IgD-negative memory B cell (primary cell): Measurements from ENCODE around the gene SRA1. TPM values are rescaled to one million over a fixed set of nuclear protein-coding genes. Genes with fewer than 3 reads are reported as not detected.
"Not testable (repeated sequence)": the region's sequence is repeated elsewhere in the genome, so short reads cannot be mapped to it uniquely, and the experiment has no call there.

Source experiments
- H3K27ac Mint-ChIP-seq, 3 donors: one replicate each; pipeline ENCODE4 v1.8.0; 2020 to 2022; ENCODE audit warnings: mild to moderate bottlenecking in 3 of 3, mixed read lengths in 3 of 3, moderate library complexity in 1 of 3
- H3K27me3 Mint-ChIP-seq: one replicate; pipeline ENCODE4 v1.8.0; 2021; ENCODE audit warnings: mixed read lengths
- H3K36me3 Mint-ChIP-seq: one replicate; pipeline ENCODE4 v1.8.0; 2020; ENCODE audit warnings: mild to moderate bottlenecking, mixed read lengths
- H3K4me1 Mint-ChIP-seq, 3 donors: one replicate each; pipeline ENCODE4 v1.8.0; 2020 to 2022; ENCODE audit warnings: mixed read lengths in 3 of 3, mild to moderate bottlenecking in 1 of 3
- H3K4me3 Mint-ChIP-seq, 4 donors: one replicate each; pipeline ENCODE4 v1.8.0; 2020 to 2022; ENCODE audit warnings: mild to moderate bottlenecking in 4 of 4, mixed read lengths in 4 of 4, moderate library complexity in 3 of 4
- H3K9me3 Mint-ChIP-seq, 3 donors: one replicate each; pipeline ENCODE4 v1.8.0; 2020 to 2021; ENCODE audit warnings: mixed read lengths in 3 of 3, mild to moderate bottlenecking in 1 of 3
- polyA plus RNA-seq: library from polyadenylated mRNA; unstranded; fragments of 300-500 nt; fragmentation: Illumina TruSeq; gene quantifications from one replicate; pipeline ENCODE4 v1.2.3, GENCODE V29; 2021

Gene SRA1
- polyA plus RNA-seq: 31.8 TPM

GRCh38 chr5:140557136-140557805, at the start of gene SRA1:
SRA1 (minus strand) TSS chr5:140557473; CDS start chr5:140557452, 21 bp downstream.
- H3K27ac Mint-ChIP-seq: peak within 1 kb of the TSS; percentile 93 to 98 (median 93)
- no peaks in the 10 kb centered on the region for H3K9me3 Mint-ChIP-seq
- H3K36me3 Mint-ChIP-seq: peaks cover 2% of the 10 kb centered on the region
- peaks cover 38 to 42% (median 38%) of the 10 kb centered on the region in 3 donors for H3K4me1 Mint-ChIP-seq
- peak within 1 kb of the TSS; percentile 92 to 98 (median 96) for H3K4me3 Mint-ChIP-seq
- H3K27me3 Mint-ChIP-seq: no peaks in the 10 kb centered on the region

GRCh38 chr5:140607031-140607430, 49.8 kb upstream of the SRA1 start:
- Mint-ChIP-seq H3K27me3 (no peaks in the 10 kb centered on the region), H3K27ac (no peak overlapping the region), H3K4me3 (no peak overlapping the region), H3K4me1 (peaks cover 6 to 9% (median 8%) of the 10 kb centered on the region in 3 donors), H3K36me3 (peaks cover 2% of the 10 kb centered on the region), H3K9me3 (peaks cover 0 to 1% (median 0%) of the 10 kb centered on the region in 3 donors)

GRCh38 chr5:140605879-140606278, 48.6 kb upstream of the SRA1 start:
- Mint-ChIP-seq H3K36me3 (peaks cover 2% of the 10 kb centered on the region), H3K4me3 (no peak overlapping the region), H3K9me3 (peaks cover 0 to 3% (median 0%) of the 10 kb centered on the region in 3 donors), H3K27ac (no peak overlapping the region), H3K4me1 (no peaks in the 10 kb centered on the region), H3K27me3 (no peaks in the 10 kb centered on the region)

- Mint-ChIP-seq H3K9me3 (peaks cover 0 to 3% (median 0%) of the 10 kb centered on the region in 3 donors), H3K4me1 (no peaks in the 10 kb centered on the region), H3K27ac (no peak overlapping the region), H3K36me3 (peaks cover 2% of the 10 kb centered on the region), H3K27me3 (no peaks in the 10 kb centered on the region), H3K4me3 (no peak overlapping the region)
Observed at GRCh38 chr5:140603734-140604133, 46.5 kb upstream of the SRA1 start.

GRCh38 chr5:140603446-140603698, 46.1 kb upstream of the SRA1 start:
- H3K27ac Mint-ChIP-seq, H3K4me3 Mint-ChIP-seq, H3K4me1 Mint-ChIP-seq, H3K27me3 Mint-ChIP-seq, H3K9me3 Mint-ChIP-seq, H3K36me3 Mint-ChIP-seq: not testable (repeated sequence)

- peaks cover 2% of the 10 kb centered on the region for H3K36me3 Mint-ChIP-seq
- H3K27me3 Mint-ChIP-seq: no peaks in the 10 kb centered on the region
- H3K4me1 Mint-ChIP-seq: no peaks in the 10 kb centered on the region
- H3K27ac Mint-ChIP-seq: no peak overlapping the region
- peak overlapping the region in 1 of 4 donors; percentile 0 for H3K4me3 Mint-ChIP-seq
- H3K9me3 Mint-ChIP-seq: peaks cover 0 to 3% (median 0%) of the 10 kb centered on the region in 3 donors
Observed at GRCh38 chr5:140602147-140602546, 44.9 kb upstream of the SRA1 start.

GRCh38 chr5:140600096-140600495, 42.8 kb upstream of the SRA1 start:
- Mint-ChIP-seq H3K4me3 (no peak overlapping the region), H3K9me3 (peaks cover 0 to 3% (median 0%) of the 10 kb centered on the region in 3 donors), H3K4me1 (no peaks in the 10 kb centered on the region), H3K27me3 (no peaks in the 10 kb centered on the region), H3K27ac (no peak overlapping the region), H3K36me3 (no peaks in the 10 kb centered on the region)

- Mint-ChIP-seq H3K9me3 (peaks cover 0 to 3% (median 0%) of the 10 kb centered on the region in 3 donors), H3K27ac (no peak overlapping the region), H3K27me3 (no peaks in the 10 kb centered on the region), H3K36me3 (no peaks in the 10 kb centered on the region), H3K4me1 (no peaks in the 10 kb centered on the region), H3K4me3 (no peak overlapping the region)
Observed at GRCh38 chr5:140598836-140599235, 41.6 kb upstream of the SRA1 start.

GRCh38 chr5:140596321-140596741, 39.1 kb upstream of the SRA1 start:
- Mint-ChIP-seq H3K4me1 (no peaks in the 10 kb centered on the region), H3K9me3 (no peaks in the 10 kb centered on the region), H3K36me3 (no peaks in the 10 kb centered on the region), H3K27me3 (no peaks in the 10 kb centered on the region), H3K27ac (no peak overlapping the region), H3K4me3 (no peak overlapping the region)

- H3K4me3 Mint-ChIP-seq: no peak overlapping the region
- no peaks in the 10 kb centered on the region for H3K27me3 Mint-ChIP-seq
- H3K9me3 Mint-ChIP-seq: no peaks in the 10 kb centered on the region
- H3K36me3 Mint-ChIP-seq: no peaks in the 10 kb centered on the region
- no peak overlapping the region for H3K27ac Mint-ChIP-seq
- H3K4me1 Mint-ChIP-seq: no peaks in the 10 kb centered on the region
Observed at GRCh38 chr5:140595538-140596300, 38.4 kb upstream of the SRA1 start.

GRCh38 chr5:140594169-140594568, 36.9 kb upstream of the SRA1 start:
- H3K27me3 Mint-ChIP-seq: no peaks in the 10 kb centered on the region
- no peaks in the 10 kb centered on the region for H3K4me1 Mint-ChIP-seq
- no peaks in the 10 kb centered on the region for H3K9me3 Mint-ChIP-seq
- no peak overlapping the region for H3K4me3 Mint-ChIP-seq
- no peaks in the 10 kb centered on the region for H3K36me3 Mint-ChIP-seq
- H3K27ac Mint-ChIP-seq: no peak overlapping the region

GRCh38 chr5:140593070-140593469, 35.8 kb upstream of the SRA1 start:
- not testable (repeated sequence) for H3K4me3 Mint-ChIP-seq, H3K27ac Mint-ChIP-seq, H3K36me3 Mint-ChIP-seq, H3K27me3 Mint-ChIP-seq, H3K9me3 Mint-ChIP-seq, H3K4me1 Mint-ChIP-seq

- H3K9me3 Mint-ChIP-seq: no peaks in the 10 kb centered on the region
- H3K36me3 Mint-ChIP-seq: no peaks in the 10 kb centered on the region
- no peaks in the 10 kb centered on the region for H3K27me3 Mint-ChIP-seq
- no peak overlapping the region for H3K27ac Mint-ChIP-seq
- H3K4me1 Mint-ChIP-seq: no peaks in the 10 kb centered on the region
- H3K4me3 Mint-ChIP-seq: no peak overlapping the region
Observed at GRCh38 chr5:140591747-140592372, 34.6 kb upstream of the SRA1 start.

- no peaks in the 10 kb centered on the region for H3K4me1 Mint-ChIP-seq
- H3K27ac Mint-ChIP-seq: no peak overlapping the region
- no peak overlapping the region for H3K4me3 Mint-ChIP-seq
- H3K27me3 Mint-ChIP-seq: no peaks in the 10 kb centered on the region
- H3K9me3 Mint-ChIP-seq: no peaks in the 10 kb centered on the region
- no peaks in the 10 kb centered on the region for H3K36me3 Mint-ChIP-seq
Observed at GRCh38 chr5:140590861-140591260, 33.6 kb upstream of the SRA1 start.

GRCh38 chr5:140588311-140589070, 31.2 kb upstream of the SRA1 start:
- Mint-ChIP-seq H3K4me3 (no peak overlapping the region), H3K9me3 (no peaks in the 10 kb centered on the region), H3K27me3 (no peaks in the 10 kb centered on the region), H3K36me3 (no peaks in the 10 kb centered on the region), H3K4me1 (no peaks in the 10 kb centered on the region), H3K27ac (no peak overlapping the region)
